ENCODE data around the gene TOX2.

The TOX2 gene

DNA sequence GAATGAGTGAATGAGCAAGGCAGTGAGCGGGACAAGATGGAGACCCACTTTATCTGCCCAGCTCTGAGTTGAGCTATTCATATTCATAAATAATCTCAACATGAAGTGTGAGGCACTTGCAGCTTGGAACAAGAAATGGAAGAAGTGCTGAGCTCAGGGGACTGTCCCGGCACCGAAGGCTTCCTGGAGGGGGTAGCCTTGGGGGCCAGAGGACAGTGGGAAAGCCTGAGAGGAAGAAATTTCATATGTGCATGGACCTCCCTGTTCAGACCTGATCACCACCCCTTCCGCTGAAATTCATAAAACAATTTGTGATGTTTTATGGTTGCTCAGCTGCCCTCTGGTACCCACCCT, 103.2 kb downstream of the TOX2 start:
- DNase-seq, result no peak

DNA sequence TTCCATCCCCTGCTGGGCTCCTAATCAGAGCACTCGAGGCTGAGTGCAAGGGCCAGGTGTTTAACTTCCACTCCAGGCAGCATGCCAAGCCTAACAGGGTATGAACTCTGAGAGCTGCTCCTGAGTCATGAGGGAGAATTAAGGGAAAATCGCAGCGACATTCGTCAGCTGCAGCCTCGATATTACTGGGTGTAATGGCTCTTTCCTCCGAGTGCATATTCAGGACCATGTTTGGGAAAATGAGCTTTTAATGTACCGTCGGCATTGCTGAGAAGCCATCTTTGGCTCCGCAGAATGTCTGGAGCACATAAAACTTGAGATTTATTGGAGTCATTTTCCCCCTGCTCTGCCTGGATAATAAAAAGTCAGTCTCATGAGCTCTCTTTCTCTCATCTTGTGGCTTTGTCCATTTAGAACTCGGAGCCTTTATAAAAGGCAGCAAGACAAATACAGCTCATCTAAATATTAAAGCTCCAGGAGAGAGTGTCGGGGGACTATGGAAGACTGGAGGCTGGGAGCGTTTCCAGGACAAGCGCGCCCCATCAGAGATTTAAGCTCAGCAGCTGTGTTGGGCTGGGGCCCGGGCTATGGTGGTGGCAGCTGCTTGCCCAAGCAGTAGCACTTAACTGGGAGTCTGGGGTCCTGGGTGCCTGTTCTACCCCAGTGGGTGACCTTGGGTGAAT, 103.7 kb downstream of the TOX2 start:
- peak in 21 of 56 donors; percentile 4 to 65 (median 24) for DNase-seq

DNA sequence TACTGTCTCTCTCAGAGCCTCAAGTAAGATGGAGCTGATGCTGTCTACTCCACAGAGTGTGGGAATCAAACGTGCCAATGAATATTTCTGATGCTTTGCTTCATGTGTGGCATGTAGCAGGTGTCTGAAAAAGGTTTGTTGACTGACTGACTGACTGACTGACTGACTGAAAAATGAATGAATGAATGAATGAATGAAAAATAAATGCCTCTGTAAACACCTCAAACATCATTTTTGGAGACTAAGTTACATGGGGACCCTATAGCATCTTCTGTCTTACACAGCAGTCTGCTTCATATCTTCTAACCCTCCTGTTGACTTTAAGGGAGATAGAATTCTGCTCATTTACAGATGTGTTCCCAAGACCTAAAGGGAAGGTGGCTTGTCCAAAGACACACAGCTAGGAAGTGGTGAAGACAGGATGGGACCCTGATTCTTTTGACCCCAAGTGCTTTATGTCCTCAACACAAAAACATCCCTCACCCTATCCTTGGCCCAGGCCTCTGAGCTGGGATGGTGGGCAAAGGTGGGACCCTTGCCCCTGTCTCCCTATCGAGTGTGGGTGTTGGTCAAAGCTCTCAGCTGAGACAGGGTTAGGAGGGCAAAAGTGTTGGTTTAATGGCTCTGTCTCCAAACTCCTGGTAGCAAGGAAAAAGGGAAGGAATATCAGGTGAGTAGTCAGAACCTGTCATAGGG, 104.4 kb downstream of the TOX2 start:
- no peak for DNase-seq

DNA sequence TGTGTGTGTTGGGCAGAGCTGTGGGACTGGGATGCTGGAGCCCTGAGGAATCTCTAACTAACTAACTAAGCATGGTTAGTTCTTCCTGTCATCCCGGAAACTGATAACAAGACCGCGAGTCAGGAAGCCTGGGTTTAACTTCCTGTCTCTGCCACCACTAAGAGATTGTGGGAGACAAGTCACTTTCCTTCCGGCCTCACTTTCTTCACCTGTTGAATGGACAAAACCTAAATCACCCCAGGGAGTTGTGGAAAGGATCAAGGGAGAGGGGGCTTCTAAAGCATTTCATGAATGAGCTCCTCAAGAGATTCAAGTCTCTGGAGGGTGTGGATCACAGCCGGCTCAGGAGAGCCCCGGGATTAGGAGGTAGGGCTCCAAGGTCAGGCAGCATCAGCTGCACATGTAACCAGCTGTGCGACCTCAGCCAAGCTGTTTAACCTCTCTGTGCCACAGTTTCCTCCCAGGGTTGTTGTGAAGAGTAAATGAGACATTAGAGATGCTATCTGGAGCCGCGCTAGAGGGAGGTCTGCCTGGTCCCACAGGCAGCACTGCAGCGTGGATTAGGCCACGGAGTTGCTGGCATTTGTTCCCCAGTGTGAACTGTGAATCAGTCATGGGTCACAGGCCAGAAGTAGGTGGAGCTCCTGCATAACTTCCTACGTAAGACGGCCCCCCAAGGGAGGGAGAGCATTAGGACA, 105.1 kb downstream of the TOX2 start:
- DNase-seq, result no peak

DNA sequence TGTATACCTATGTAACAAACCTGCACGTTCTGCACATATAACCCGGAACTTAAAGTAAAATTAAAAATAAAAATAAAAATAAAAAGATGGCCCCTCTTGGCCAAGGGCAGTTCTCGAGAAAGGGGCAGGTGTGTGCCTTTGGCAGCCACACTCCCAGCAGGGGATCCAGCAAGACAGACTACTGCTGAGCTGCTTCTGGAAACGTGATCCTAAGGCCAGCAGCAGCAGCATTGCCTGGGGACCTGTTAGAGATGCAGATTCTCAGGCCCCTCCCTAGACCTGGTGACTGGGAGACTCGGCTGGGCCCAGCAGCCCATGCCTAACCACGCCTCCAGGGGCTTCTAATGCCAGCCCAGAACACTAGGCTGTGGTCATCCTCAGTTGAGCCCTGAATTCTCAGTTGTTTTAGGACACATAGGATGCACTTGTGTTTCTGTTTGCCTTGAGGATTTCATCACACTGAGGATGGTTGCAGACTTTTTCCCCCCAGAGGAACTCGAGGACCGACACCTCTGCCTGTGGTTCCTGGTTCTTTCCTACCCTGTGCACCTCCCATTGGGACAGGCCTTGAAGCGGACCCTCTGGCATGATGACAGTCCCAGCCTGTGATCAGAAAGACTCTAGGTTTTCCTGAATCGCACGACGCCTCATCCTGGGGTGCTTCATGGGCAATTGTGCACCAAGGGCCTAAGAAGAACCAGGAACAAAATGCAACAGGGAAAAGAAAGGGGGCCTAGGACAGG, 105.9 kb downstream of the TOX2 start:
- no peak for DNase-seq

DNA sequence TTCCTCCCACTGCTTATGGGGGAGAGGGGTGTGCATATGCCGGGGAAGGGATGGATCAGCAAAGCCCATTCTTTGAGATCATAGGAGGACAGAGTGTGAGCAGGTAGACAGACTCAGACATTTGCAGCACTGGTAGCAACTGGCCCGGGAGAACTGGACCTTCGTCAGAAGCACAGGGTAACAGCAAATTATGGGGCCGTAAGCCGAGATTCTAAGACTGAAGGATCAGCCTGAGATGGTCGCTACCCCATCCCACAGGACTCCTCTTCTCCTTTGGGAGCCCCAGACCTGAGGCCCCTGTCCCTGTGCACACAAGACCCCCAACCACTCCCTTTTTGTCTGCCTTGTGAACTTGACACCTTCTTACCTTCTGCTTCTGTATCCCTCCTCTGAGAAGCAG, 106.5 kb downstream of the TOX2 start:
- no peak for DNase-seq

DNA sequence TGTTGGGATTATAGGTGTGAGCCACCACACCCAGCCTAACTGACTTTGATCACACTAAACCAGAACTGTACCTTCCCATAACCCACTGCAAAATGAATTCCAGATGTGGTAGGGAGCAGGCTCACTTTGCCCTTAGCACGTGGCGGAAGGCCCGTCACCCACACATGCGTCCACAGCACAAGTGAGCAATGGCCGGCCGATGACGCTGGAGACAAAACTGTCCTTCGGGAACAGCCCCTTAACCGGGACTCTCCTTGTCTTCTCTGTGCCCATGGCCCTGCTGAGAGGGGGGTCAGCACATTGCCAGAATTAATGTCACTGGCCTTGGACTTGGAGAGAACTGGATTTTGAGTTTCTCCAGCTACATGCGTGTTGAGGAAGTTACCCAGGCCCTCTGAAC, 107.2 kb downstream of the TOX2 start:
- DNase-seq, result no peak

DNA sequence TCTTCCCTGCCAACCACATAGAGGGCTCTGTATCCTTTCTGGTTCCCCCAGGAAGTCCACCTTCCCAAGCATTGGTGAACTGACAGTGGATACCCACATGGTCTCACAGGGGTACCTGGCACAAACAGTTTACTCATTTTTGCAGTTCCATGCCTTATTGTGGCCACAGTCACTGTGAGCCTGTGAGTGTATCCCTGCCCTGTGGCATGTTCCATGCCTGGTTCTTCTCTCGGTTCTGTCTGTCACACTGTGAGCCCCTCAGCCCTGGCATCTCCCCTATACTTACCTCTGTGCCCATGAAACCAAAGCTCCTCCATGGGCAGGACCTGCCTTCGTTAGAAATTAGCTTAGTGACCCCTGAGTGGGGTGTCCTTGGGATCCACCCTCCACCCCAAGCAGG, 107.8 kb downstream of the TOX2 start:
- DNase-seq, result peak in 2 of 56 donors; percentile 9 to 17

DNA sequence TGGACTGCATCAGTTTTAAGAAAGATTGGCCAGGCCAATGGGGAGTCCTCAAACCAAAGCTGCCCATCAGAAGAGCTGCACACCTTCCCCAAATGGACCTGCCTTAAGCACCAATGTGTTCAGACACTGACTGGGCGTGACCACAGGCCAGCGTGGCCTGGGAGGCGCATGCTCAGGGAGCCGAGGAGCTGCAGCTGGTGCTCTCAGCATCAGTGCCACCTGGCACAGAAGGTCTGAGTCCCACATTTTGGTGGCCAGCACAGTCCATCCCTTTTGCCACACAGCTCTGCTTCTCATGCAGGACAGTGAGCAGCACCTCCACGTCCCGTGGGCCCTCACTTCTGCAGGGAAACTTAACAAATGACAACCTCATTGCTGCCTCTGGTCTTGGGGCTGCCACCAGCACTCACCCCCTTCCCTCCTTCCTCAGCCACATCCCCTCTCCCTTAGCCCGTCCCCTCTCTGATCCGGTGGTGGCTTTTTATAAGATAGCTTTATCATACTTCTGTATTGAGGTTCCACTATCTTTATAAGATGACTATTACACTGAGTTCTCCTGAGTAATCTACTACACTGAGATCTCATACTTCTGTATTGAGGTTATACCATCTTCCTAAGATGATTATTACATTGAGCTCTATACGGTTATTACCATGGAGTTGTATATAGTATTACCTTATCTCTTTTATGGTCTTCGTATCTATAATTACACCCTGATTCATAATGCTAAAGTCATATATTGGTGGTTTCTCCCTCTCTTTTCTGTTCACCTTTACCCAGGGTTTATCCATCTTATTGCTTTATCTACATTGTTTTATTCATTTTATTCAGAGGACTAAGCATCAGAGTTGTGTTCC, 109.1 kb downstream of the TOX2 start:
- no peak for DNase-seq

DNA sequence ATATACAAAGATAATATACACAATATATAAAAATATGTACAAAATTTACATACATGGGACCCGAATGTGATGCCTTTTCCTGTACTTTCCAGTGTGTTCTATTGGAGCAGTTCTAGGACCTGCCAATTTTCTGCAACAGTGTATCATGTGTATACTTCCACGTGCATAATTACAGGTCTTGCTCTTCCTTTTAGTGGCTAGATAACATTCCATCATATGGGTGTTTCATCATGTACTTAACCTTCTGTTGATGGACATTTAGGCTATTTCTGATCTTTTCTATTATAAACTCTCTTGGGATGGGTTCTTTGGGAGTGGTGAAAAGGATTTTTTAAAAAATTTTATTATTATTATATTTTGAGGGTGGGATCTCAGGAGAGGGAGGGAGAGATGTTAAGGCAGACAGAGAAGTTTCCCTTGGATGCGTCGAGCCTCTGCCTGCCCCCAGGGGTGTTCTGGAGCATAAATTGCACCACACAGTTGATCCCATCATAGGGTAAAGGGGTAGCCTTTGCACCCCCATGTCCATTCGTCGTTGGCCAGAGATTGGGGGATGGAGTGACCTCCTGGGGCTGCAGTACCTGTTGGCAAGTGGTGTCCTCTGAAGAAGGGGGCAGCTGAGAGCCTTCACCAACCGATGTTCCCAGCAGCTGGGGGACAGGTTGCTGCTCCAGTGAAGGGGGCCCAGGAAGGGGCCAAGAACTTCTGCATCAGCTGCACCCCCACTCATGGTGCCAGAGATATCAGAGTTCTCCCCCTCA, 110.3 kb downstream of the TOX2 start:
- DNase-seq, result no peak

DNA sequence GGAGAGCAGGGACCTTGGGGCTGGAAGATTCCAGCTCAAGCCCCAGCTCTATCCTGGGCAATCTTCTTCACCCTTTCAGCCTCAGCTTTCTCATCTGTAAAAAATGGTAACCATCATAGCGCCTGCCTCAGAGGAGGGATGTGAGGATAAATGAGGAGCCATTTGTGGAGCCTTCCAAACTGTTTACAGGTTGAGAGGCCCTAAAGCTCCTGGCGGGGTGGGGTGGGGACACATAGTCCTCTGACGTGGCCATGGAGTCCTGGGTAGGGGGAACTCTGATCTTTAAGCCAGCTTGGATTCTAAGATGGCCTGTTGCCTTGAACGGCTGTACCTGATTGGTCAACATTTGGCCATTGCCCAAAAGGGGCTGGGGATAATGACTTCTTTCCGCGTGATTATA, 111.1 kb downstream of the TOX2 start:
- DNase-seq, result no peak

DNA sequence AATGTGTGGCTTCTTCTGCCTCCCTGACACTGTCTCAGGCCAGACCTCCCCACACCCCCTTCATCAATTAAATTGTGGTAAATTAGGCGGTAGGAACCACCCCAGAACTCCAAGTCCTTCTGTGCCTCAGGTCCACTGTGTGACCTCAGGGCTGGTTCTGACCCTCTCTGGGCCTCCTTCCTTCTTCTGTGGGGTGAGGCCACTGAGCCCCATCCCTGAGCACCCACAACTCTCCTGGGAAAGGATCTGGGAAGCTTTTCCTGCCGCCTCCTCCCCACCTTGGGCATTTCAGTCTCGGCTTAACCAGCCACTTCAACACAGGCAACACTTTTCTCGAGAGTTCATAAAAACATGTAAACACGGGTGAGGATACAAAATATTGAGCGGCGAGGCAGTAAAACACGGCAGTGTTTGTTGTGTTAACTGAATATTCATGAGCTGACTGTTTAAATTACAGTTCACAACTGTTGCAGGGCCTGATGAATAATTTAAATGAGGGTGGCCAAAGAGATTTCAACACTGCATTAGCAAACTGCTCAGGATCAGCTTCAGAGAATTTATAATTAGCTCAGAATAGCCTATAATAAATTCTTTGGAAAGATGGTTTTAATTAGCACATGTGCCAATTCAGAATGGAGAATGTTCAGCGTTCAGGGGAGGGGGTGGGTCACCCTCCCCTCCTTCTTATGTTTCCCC, 112.1 kb downstream of the TOX2 start:
- no peak for DNase-seq

DNA sequence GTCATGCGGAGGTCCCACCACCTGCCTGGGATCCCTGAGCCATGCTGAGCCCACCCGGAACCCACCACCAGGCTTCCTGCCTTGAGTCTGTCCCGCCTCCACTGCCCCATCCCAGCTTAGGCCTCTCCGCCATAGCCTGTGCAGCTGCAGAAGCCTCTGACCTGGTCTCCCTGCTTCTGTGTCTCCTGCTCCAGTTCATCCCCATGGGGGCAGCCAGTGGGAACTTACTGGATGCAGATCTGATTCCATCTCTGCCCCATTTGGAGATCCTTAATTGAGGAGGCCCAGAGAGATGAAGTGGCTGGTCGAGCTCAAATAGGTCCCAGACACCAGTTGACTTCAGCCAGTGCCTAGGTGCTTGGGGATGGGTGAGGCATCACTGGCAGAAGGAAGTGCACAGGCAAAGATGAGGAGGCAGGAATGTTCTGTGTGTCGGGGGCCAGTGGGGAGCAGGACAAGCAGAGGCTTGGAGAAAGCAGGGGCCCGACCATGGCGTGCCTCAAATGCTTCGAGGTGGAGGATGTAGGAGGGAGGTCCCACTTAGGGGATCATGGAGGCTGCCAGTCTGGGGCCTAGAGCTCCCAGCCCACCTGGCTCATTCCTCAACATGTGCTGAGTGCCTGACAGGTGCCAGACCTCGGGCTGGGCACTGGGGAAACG, 112.8 kb downstream of the TOX2 start:
- no peak for DNase-seq

DNA sequence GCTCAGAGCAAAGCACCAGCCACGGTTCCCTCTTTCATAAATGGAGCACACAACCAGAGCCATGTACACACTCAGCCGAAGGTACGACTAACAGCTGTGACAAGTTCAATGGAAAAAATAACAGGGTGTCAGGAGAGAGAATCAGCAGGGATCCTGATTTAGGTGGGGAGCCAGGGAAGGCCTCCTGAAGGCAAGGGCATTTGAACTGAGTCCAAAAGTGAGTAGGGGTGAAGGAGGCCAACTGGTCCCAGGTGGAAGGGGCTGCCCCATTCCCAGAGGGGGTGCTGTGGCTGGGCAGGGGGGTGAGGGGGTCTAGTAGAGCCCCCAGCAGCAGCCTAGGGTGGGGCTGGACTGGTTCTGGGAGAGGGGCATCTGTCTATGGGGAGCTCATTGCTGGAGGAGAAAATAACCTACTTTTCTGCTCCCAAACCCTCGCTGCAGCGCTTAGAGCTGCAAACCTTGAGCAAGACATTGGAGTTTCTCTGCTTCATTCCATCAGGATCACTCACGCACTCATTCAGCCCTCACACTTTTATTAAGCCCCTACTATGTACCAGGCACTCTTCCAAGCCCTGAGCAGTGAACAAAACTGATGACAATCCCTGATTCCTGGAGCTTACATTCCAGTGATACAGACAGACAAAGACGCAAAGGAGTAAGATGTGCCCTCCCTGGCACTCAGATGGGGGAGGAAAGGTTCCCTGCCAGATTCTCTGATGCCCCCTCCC, 113.5 kb downstream of the TOX2 start:
- DNase-seq, result no peak

DNA sequence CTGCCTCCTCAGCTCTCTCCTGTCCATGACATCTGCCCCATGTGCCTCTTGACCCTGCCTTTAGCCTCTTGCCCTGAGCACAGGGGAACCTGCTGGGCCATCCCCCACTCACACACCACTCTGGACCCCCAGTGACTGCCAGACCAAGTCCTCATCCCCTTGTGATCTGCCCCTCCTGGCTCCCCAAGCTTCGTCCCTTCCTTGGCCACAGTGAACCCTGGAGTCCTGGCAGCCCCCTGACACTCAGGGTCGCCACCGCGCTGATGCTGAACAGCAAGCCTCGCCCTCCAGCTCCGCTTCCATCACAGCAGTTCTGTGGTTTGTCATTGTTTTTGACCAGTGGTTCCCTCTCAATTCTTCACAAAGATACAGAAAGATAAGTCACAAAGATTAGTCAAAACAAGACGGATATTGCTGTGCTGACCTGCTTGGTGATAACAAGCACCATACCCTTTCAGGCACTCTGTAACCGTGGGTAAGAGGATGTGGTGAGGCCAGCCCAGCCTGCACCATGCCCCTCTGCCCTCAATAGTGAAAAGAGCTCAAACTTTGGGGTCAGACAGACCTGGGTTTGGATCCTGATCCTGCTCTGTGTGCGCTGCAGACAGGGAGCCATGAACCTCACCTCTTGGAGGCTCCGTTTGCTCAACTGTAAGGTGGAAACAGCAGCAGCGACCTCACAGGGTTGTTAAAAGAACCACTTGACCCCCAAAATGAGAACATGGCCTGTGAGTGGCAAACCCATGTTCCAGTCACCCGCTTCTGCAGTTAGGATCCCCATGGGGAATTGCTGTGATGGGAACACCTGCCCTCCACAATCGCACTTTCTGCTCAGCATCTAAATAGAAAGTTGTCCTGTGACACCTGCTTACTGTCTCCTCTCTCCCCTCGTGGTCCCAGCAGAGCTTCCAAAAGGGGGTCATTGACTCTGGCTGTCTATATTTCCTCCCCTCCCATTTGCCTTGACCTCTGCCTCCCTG, 114.5 kb downstream of the TOX2 start:
- no peak for DNase-seq

DNA sequence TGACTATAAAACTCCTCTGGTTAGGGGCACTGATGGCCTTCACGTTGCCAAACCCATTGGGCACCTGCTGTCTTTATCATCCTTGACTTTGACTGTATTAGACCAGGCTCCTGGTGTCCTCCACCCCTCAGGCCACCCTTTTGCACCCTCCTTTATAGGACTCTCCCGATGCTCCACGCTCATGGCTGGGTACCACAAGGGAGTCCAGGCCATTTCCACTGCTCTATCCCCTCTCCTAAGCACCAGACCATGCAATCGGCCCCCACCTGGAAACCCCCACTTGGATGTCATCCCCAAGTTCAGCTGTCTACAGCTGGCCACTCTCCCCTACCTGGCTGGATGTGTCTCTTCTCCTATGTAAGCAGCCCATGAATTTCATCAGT, 115.2 kb downstream of the TOX2 start:
- DNase-seq, result no peak

DNA sequence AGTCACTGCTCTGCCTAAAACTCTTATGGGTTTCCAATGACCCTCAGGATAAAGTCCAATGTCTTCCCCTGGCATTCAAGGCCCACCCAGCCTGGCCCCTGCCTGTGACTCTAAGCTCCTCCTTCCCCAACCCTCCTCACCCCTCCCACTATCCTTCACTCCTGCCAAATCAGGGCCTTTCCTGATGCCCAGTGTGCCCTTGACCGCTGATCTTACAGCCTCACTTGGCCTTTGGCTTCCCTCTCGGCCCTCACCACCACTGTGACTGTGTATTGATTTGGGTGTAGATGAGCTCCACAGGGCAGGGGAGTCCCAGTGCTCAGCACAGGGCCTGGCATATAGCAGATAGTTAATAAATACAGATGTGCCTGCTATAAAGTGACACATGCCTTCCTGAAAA, 115.7 kb downstream of the TOX2 start:
- DNase-seq, result no peak

Data from nucleus accumbens (tissue), 56 donors.